Mesenchymal stem cell (in vitro differentiated cells and primary cell): ENCODE data around the gene FHIT.

Source experiments
- DNase-seq: peaks from one replicate; pipeline ENCODE4 v3.0.0-alpha.2; 2013
- H2AFZ ChIP-seq: one replicate; pipeline ENCODE4 v1.6.1; 2013; ENCODE audit warnings: low read depth, mild to moderate bottlenecking, control low read depth, inconsistent platforms, low read length, moderate library complexity
- H2AK5ac ChIP-seq: 2 replicates; pipeline ENCODE4 v1.6.1; 2013; ENCODE audit warnings: low read length, moderate library complexity, mild to moderate bottlenecking, inconsistent platforms; ENCODE audit not compliant: severe bottlenecking
- H2BK120ac ChIP-seq: one replicate; pipeline ENCODE4 v1.6.1; 2013; ENCODE audit warnings: low read depth, mild to moderate bottlenecking, inconsistent platforms, low read length, moderate library complexity
- H2BK12ac ChIP-seq, 2 experiments: one replicate each; pipeline ENCODE4 v1.6.1; 2013; ENCODE audit warnings: inconsistent platforms in 2 of 2, low read length in 2 of 2, mild to moderate bottlenecking in 2 of 2, moderate library complexity in 2 of 2, control low read depth in 1 of 2
- H2BK15ac ChIP-seq: one replicate; pipeline ENCODE4 v1.6.1; 2013; ENCODE audit warnings: mild to moderate bottlenecking, low read depth, inconsistent platforms; ENCODE audit not compliant: poor library complexity, severe bottlenecking
- H2BK5ac ChIP-seq: 2 replicates; pipeline ENCODE4 v1.6.1; 2013; ENCODE audit warnings: low read depth, mild to moderate bottlenecking, low read length, control low read depth, inconsistent platforms; ENCODE audit not compliant: poor library complexity, severe bottlenecking
- H3K14ac ChIP-seq, 2 experiments: one replicate each; pipeline ENCODE4 v1.6.1; 2013; ENCODE audit warnings: inconsistent platforms in 2 of 2, low read length in 2 of 2, control low read depth in 1 of 2, mild to moderate bottlenecking in 1 of 2, moderate library complexity in 1 of 2
- H3K18ac ChIP-seq, 2 experiments: one replicate each; pipeline ENCODE4 v1.6.1; 2013; ENCODE audit warnings: inconsistent platforms in 2 of 2, low read length in 2 of 2, control low read depth in 1 of 2, low read depth in 1 of 2, mild to moderate bottlenecking in 1 of 2
- H3K23ac ChIP-seq, 2 experiments: one replicate each; pipeline ENCODE4 v1.6.1; 2013; ENCODE audit warnings: inconsistent platforms in 2 of 2, low read length in 2 of 2, mild to moderate bottlenecking in 2 of 2, moderate library complexity in 2 of 2, control low read depth in 1 of 2
- H3K27ac ChIP-seq: 2 replicates; pipeline ENCODE4 v1.5.1; 2013; ENCODE audit warnings: mild to moderate bottlenecking, moderate library complexity, low read length, control low read depth, inconsistent platforms; ENCODE audit not compliant: poor library complexity, severe bottlenecking
- H3K27me3 ChIP-seq, 2 experiments: 2 replicates each; pipeline versions ENCODE4 v1.6.1 to v1.7.0; 2013; ENCODE audit warnings: low read length in 2 of 2, mild to moderate bottlenecking in 2 of 2, moderate library complexity in 2 of 2, control low read depth in 1 of 2, inconsistent platforms in 1 of 2; ENCODE audit not compliant: control insufficient read depth in 1 of 2, insufficient read depth in 1 of 2
- H3K36me3 ChIP-seq, 2 experiments: 2 replicates each; pipeline versions ENCODE4 v1.6.1 to v1.7.0; 2013; ENCODE audit warnings: low read length in 2 of 2, control low read depth in 1 of 2, inconsistent platforms in 1 of 2, low read depth in 1 of 2, mild to moderate bottlenecking in 1 of 2; ENCODE audit not compliant: insufficient read depth in 2 of 2, control insufficient read depth in 1 of 2
- H3K4ac ChIP-seq, 2 experiments: one replicate each; pipeline ENCODE4 v1.6.1; 2013; ENCODE audit warnings: inconsistent platforms in 2 of 2, low read length in 2 of 2, mild to moderate bottlenecking in 2 of 2, moderate library complexity in 2 of 2, control low read depth in 1 of 2, low read depth in 1 of 2
- H3K4me1 ChIP-seq: 2 replicates; pipeline ENCODE4 v1.6.1; 2013; ENCODE audit warnings: low read depth, low read length, control low read depth; ENCODE audit not compliant: control insufficient read depth, insufficient read depth
- H3K4me2 ChIP-seq: 2 replicates; pipeline ENCODE4 v1.6.1; 2013; ENCODE audit warnings: low read length, mild to moderate bottlenecking, inconsistent platforms; ENCODE audit not compliant: poor library complexity, severe bottlenecking
- H3K4me3 ChIP-seq, 2 experiments: 2 replicates each; pipeline versions ENCODE4 v1.5.1 to v1.7.0; 2013; ENCODE audit warnings: low read length in 2 of 2, mild to moderate bottlenecking in 2 of 2, control low read depth in 1 of 2, low read depth in 1 of 2; ENCODE audit not compliant: insufficient read depth in 1 of 2
- H3K79me1 ChIP-seq: replicated peaks from 2 replicates; pipeline ENCODE4 v1.6.1; 2013; ENCODE audit warnings: mild to moderate bottlenecking, control low read depth, low read length, inconsistent platforms; ENCODE audit not compliant: poor library complexity, severe bottlenecking
- H3K9ac ChIP-seq: 2 replicates; pipeline ENCODE4 v1.7.0; 2013; ENCODE audit warnings: mild to moderate bottlenecking, low read length, moderate library complexity
- H3K9me3 ChIP-seq: 2 replicates; pipeline ENCODE4 v1.7.0; 2013; ENCODE audit warnings: mild to moderate bottlenecking, low read length; ENCODE audit not compliant: control insufficient read depth
- H4K8ac ChIP-seq: one replicate; pipeline ENCODE4 v1.6.1; 2013; ENCODE audit warnings: inconsistent platforms, mild to moderate bottlenecking, low read length, moderate library complexity
- H4K91ac ChIP-seq: one replicate; pipeline ENCODE4 v1.6.1; 2013; ENCODE audit warnings: mild to moderate bottlenecking, low read length, inconsistent platforms
- WGBS: methylation state at CpG from one replicate; pipeline ENCODE4 v1.1.7; 2013; ENCODE audit warnings: mixed read lengths; 5-methylcytosine and 5-hydroxymethylcytosine counted together

The FHIT gene

DNA sequence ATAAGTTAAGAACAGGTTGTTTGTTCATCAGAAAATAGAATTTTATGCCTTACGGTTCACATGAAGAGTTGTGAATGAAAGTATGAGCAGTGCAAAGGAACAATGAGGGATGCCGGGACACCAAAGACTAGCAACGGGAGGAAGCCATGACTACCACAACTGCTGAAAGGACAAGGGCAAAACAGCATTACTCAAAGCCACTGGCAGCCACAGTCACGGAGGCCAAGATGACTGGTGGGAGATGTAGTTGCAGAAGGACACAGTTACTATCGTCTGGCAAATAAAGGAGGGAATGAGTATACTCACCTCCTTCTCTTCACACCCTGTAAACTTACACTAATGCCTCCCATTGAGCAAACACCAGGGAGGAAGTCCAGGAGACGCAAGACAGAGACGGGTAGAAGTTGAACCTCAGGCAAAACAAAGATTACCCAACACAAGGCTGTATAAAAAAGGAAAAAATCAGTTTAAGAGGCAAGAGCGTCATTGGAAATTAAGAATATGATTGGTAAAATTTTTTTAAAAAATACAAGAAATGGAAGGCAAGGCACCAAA is 675.5 kb downstream of the FHIT start:
- Histone ChIP-seq H4K91ac (no peak overlapping the region), H3K27ac (no peak overlapping the region), H3K4me3 (no peak overlapping the region), H3K4ac (no peak overlapping the region), H2AFZ (no peak overlapping the region), H3K9me3 (no peaks in the 10 kb centered on the region), H4K8ac (peak overlapping the region; percentile 23), H3K14ac (no peak overlapping the region), H2BK5ac (no peak overlapping the region), H2BK12ac (no peak overlapping the region), H3K79me1 (no peaks in the 10 kb centered on the region), H3K4me2 (no peak overlapping the region), H3K4me1 (no peaks in the 10 kb centered on the region), H3K18ac (no peak overlapping the region), H2BK15ac (no peak overlapping the region), H3K36me3 (no peaks in the 10 kb centered on the region), H2BK120ac (no peak overlapping the region), H3K27me3 (no peaks in the 10 kb centered on the region), H3K9ac (no peak overlapping the region), H3K23ac (no peak overlapping the region), H2AK5ac (no peak overlapping the region)
- WGBS = 88% methylated on average over 6 of the region's 8 CpGs
- no peak for DNase-seq

DNA sequence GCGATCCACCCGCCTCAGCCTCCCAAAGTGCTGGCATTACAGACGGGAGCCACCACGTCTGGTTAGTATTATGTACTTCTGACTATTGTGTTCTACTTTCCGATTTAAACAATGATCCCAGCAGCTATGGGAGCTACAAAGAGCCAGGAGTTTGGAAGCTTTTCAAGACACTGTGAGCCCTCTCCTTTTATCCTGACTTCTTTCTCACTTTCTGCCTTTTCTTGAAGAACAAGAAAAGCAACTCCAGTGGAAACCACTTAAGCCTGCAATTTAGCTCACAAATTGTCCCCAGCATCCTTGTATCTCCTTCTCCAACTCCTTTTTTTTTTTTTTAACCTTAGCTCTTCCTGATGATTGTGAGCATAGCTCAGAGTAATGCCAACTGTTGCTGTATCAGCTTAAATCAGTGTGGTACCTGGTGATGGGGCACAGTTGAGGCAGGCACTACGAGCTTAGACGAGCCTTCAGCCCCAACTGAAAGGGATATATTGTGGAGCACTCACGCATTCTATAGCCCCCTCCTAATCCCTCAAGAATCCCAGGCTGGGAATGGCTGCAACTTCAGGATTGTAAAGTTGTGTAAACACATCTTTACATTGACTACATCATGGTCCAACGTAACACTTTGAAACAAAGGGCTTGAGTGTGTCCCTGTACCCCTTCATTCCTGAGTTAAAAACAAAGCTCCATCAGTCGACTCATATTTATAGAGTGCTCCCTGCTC is 677.0 kb downstream of the FHIT start:
- Histone ChIP-seq H3K18ac (no peak overlapping the region), H3K9me3 (no peaks in the 10 kb centered on the region), H2BK15ac (no peak overlapping the region), H3K14ac (no peak overlapping the region), H2BK120ac (no peak overlapping the region), H3K4ac (no peak overlapping the region), H4K91ac (no peak overlapping the region), H3K27me3 (no peaks in the 10 kb centered on the region), H3K9ac (no peak overlapping the region), H4K8ac (no peak overlapping the region), H3K4me1 (no peaks in the 10 kb centered on the region), H2BK5ac (no peak overlapping the region), H2BK12ac (no peak overlapping the region), H3K79me1 (no peaks in the 10 kb centered on the region), H3K36me3 (no peaks in the 10 kb centered on the region), H3K23ac (no peak overlapping the region), H2AK5ac (no peak overlapping the region), H3K4me2 (no peak overlapping the region), H3K4me3 (no peak overlapping the region), H3K27ac (no peak overlapping the region), H2AFZ (no peak overlapping the region)
- no peak for DNase-seq
- 88% methylated on average over 10 of the region's 10 CpGs for WGBS

DNA sequence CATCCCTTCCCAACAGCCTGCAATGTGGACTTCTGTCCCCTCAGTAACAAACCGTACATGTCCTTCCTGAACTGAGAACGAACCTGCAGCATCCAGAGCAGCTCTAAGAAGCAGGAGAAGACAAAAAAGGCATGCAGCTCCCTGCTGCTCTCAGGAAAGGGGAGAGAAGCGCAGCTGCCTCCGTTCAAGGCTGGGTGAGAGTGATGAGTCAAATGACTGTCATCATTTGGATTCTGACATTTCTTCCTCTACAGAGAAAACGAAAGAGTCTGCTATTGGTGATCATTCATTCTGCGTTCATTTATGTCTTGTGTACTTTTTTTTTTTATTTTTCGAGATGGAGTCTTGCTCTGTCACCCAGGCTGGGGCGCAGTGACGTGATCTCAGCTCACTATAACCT is 677.8 kb downstream of the FHIT start:
- H3K4me1 ChIP-seq = no peaks in the 10 kb centered on the region
- WGBS = 70% methylated on average over 8 of the region's 9 CpGs
- no peak overlapping the region for H2BK12ac ChIP-seq
- no peak overlapping the region for H3K27ac ChIP-seq
- no peak overlapping the region for H4K8ac ChIP-seq
- no peak overlapping the region for H2AFZ ChIP-seq
- no peak overlapping the region for H2BK5ac ChIP-seq
- no peaks in the 10 kb centered on the region for H3K27me3 ChIP-seq
- no peak overlapping the region for H2BK15ac ChIP-seq
- H3K79me1 ChIP-seq = no peaks in the 10 kb centered on the region
- H3K14ac ChIP-seq = no peak overlapping the region
- H3K4ac ChIP-seq = no peak overlapping the region
- no peaks in the 10 kb centered on the region for H3K9me3 ChIP-seq
- no peak overlapping the region for H2BK120ac ChIP-seq
- H3K4me3 ChIP-seq = no peak overlapping the region
- H3K9ac ChIP-seq = no peak overlapping the region
- H4K91ac ChIP-seq = no peak overlapping the region
- no peak overlapping the region for H3K18ac ChIP-seq
- no peaks in the 10 kb centered on the region for H3K36me3 ChIP-seq
- no peak overlapping the region for H2AK5ac ChIP-seq
- no peak overlapping the region for H3K4me2 ChIP-seq
- H3K23ac ChIP-seq = no peak overlapping the region
- peak; percentile 20 for DNase-seq

DNA sequence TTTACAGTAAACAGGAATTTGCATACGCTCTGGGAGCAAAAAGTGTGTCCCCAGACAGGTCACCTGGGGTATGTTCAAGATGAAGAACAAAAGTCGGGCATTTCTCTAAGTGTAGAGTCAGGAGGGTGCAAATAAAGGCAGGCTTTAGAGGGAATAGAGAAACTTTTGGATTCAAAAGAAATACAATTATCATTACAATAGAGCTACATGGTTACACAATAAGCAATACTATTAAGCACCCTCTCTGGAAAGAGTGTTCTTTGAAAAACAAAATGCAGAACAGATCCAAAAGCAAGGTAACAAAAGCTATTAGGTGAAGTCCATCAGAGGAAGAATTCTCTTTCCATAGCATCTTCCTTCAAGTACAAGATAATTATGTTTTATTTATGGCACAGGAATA is 679.7 kb downstream of the FHIT start:
- Histone ChIP-seq H2BK5ac (no peak overlapping the region), H2BK120ac (no peak overlapping the region), H2BK15ac (no peak overlapping the region), H4K91ac (no peak overlapping the region), H3K9me3 (no peaks in the 10 kb centered on the region), H3K4ac (no peak overlapping the region), H3K79me1 (no peaks in the 10 kb centered on the region), H3K23ac (no peak overlapping the region), H3K4me3 (no peak overlapping the region), H4K8ac (no peak overlapping the region), H3K14ac (no peak overlapping the region), H3K18ac (no peak overlapping the region), H3K9ac (no peak overlapping the region), H3K4me2 (no peak overlapping the region), H2AFZ (no peak overlapping the region), H3K4me1 (no peaks in the 10 kb centered on the region), H2AK5ac (no peak overlapping the region), H3K27ac (no peak overlapping the region), H3K27me3 (no peaks in the 10 kb centered on the region), H3K36me3 (no peaks in the 10 kb centered on the region), H2BK12ac (no peak overlapping the region)
- no peak for DNase-seq
- WGBS = 91% methylated on average over 2 of the region's 2 CpGs
